HG02678 (cell line): ENCODE measurements around the gene TXNIP.
"Not testable (repeated sequence)": the region's sequence is repeated elsewhere in the genome, so short reads cannot be mapped to it uniquely, and the experiment has no call there.

Experiments used
- ATAC-seq: cut with Tn5 transposase; IDR thresholded peaks from one replicate; pipeline ENCODE4 v1.9.1; 2021; ENCODE audit warnings: mild to moderate bottlenecking, moderate library complexity; ENCODE audit not compliant: unreplicated experiment

Gene TXNIP

GRCh38 chr1:145996433-145997015, at the start of gene TXNIP:
Gene TXNIP (minus strand): TSS chr1:145996579. CDS start chr1:145996266, 313 bp downstream.
- ATAC-seq: peak; percentile 89

- ATAC-seq: no peak
Observed at GRCh38 chr1:146039844-146040194, 43.4 kb upstream of the TXNIP start.

GRCh38 chr1:146036965-146037646, 40.7 kb upstream of the TXNIP start:
- peak; percentile 32 for ATAC-seq

- ATAC-seq: no peak
Observed at GRCh38 chr1:146036241-146036964, 40.0 kb upstream of the TXNIP start.

- no peak for ATAC-seq
Observed at GRCh38 chr1:146035048-146035423, 38.7 kb upstream of the TXNIP start.

- ATAC-seq: no peak
Observed at GRCh38 chr1:146032631-146033219, 36.3 kb upstream of the TXNIP start.

GRCh38 chr1:146031476-146031875, 35.1 kb upstream of the TXNIP start:
- ATAC-seq: no peak

GRCh38 chr1:146029117-146029516, 32.7 kb upstream of the TXNIP start:
- ATAC-seq: no peak

- ATAC-seq: not testable (repeated sequence)
Observed at GRCh38 chr1:146026650-146027049, 30.3 kb upstream of the TXNIP start.

GRCh38 chr1:146025787-146026495, 29.6 kb upstream of the TXNIP start:
- ATAC-seq: not testable (repeated sequence)

GRCh38 chr1:146022403-146023127, 26.2 kb upstream of the TXNIP start:
- ATAC-seq: no peak

GRCh38 chr1:146021622-146022402, 25.4 kb upstream of the TXNIP start, which contains the start of gene HJV:
Gene HJV (minus strand): TSS chr1:146021735. CDS start chr1:146020231, 1,504 bp downstream.
- ATAC-seq: no peak

- ATAC-seq: no peak
Observed at GRCh38 chr1:146021050-146021445, 24.7 kb upstream of the TXNIP start.

GRCh38 chr1:146020058-146021049, 24.0 kb upstream of the TXNIP start:
- no peak for ATAC-seq

GRCh38 chr1:146019231-146020057, 23.1 kb upstream of the TXNIP start:
- no peak for ATAC-seq

- ATAC-seq: no peak
Observed at GRCh38 chr1:146016891-146017290, 20.5 kb upstream of the TXNIP start.

GRCh38 chr1:146013559-146013922, 17.2 kb upstream of the TXNIP start:
- ATAC-seq: no peak
